ENCODE data around the gene CUL7. TPM values are rescaled to one million over a fixed set of nuclear protein-coding genes. Genes with fewer than 3 reads are reported as not detected.
A peak's percentile ranks its signal among the peaks of the same experiment; 100 is the strongest.
"Not testable (repeated sequence)": the region's sequence is repeated elsewhere in the genome, so short reads cannot be mapped to it uniquely, and the experiment has no call there.

Gene CUL7
- total RNA-seq, 1 experiment from 2014 or later, result 16.5 TPM

DNA sequence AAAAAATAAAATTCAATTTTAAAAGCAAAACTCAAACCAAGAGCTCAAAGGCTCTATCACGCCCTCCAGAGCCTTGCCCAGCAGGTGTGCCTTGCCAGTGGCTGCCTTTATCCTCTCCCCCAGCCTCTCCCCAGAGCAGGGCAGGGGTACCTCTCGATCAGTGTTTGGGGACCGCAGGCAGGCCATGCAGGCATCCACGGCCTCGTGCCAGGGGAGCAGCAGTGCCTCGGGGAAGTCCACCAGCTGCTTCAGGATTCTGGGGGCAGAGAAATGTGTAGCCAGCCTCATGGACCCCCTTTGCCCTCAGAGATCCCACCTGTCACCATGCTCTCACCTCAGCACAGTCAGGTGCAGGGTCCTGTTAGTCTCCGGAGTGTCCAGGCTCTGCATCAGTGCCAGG lies 5.7 kb downstream of the CUL7 start:
- no peak for DNase-seq (ENCODE audit: low read depth)

DNA sequence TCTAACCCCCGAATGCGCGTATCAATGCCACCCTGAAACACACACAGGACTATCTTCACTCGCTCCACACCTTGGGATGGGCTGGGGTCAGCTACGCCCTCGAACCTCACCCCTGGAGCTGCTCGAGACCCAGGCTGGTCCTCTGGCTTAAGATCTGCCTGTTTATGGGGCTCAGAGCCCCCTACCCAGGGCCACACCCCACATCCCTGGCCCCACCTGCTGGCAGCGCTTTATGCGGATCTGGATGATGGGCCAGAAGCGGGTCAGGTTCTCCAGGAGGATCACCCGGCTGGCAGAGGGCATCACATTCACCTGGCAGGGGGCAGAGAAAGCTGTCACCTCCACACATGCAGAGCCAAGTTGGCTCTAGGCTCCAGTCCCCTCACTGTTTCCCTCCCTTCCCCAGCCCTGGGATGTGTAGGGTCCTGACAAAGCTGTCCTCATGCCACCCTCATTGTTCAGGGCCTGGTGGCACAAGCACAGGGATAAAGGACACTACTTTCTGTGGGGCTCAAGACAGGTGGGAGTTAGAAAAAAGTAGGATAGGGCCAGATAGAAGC lies 8.2 kb downstream of the CUL7 start:
- no peak for DNase-seq (ENCODE audit: low read depth)

DNA sequence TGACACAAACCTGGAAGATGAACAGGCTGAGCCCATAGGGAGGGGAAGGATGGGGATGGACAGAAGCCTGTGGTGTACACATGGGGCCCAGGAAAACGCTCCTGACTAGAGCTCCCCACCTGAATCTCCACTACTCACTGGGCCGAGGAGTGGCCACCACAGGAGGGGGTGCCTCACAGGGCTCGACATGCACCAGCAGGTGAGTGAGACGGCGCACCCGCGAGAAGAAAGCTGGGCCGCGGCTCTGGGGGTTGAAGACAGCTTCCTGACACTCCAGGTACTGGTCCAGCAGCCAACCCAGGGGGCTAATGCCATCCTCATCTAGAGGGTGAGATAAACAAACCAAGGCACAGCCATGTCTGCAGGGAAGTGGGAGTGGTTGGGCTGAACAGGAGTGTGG lies 10.3 kb downstream of the CUL7 start:
- no peak for DNase-seq (ENCODE audit: low read depth)

DNA sequence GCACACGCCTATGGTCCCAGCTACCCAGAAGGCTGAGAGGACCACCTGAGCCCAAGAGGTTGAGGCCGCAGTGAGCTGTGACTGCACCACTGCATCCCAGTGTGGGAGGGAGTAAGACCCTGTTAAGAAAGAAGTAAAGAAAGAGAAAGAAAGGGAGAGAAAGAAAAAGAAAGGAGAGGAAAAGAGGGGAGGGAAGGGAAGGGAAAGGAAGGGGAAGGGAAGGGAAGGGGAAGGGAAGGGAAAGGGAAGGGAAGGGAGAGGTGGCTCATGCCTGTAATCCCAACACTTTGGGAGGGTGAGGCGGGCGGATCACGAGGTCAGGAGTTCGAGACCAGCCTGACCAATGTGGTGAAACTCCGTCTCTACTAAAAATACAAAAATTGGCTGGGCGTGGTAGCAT lies 12.2 kb downstream of the CUL7 start:
- not testable (repeated sequence) for DNase-seq (ENCODE audit: low read depth)

DNA sequence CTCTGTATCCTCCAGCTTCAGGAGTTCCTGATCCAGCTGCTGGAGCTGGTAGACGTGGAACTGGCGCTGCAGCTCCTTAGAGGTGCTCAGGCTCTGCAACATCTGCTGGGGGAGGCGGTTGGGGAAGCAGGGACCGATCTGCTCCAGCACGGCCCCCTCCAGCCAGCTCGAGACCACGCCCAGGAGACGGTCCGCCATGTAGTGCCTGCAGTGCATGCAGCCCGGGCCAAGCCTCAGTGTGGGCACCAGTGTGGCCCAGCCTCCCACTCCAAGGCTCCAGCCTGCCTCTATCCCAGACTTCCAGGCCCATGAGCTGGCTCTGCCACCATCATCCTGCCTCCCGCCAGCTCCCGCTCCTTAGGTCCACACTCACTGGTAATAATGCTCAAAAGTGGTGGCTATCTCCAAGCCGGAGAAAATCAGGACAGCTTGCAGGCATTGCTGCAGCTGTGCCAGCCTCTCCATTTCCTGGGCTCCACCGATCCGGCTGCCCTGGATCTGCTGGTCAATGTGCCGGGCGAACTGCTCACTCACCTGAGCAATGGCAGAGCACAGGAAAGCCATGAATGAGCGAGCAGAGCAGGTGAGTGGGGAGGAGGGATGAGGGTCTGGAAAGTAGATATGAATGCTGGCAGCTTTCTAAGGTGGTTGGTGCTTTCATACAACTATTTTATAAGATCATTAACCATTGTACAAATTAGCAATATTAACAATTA lies 13.0 kb downstream of the CUL7 start:
- DNase-seq (ENCODE audit: low read depth), result no peak

DNA sequence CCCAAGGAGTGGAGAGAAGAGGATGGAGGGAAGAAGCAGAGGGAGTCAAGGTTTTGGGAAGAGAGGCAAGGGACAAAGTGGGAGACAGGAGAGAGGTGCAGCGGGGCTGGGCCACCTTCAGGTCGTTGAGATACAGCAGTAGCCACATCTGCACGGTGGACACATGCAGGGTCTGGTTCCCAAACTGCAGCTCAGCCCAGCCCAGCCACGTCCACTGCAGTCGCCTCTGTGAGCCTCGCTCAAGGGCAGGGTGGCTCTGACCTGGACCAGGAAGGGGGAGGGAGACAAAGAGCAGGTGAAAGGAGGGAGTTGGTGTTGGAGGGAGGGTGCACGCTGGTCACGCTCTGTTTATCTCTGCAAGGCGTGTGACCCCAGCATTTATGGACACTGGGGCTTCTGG lies 14.9 kb downstream of the CUL7 start:
- DNase-seq (ENCODE audit: low read depth), result no peak

DNA sequence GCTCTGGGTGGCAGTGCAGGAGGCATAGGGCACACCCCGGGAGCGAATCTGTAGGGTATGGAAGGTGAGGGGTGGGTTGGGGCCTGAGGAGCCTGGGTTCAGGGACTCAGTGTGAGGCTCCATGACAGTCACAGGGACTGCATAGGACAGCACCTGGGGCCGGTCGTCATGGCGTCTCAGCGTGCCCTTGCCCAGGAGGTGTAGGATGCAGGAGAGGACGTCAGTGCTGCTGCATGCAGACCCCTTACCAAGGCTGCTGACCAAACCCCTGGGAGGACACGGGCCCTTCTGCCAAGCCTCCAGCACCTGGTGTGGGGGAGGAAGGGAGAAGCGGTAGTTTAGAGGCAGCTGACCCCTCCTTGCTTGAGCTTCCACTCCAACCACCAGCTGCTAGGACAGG lies 15.9 kb downstream of the CUL7 start:
- DNase-seq (ENCODE audit: low read depth), result no peak

DNA sequence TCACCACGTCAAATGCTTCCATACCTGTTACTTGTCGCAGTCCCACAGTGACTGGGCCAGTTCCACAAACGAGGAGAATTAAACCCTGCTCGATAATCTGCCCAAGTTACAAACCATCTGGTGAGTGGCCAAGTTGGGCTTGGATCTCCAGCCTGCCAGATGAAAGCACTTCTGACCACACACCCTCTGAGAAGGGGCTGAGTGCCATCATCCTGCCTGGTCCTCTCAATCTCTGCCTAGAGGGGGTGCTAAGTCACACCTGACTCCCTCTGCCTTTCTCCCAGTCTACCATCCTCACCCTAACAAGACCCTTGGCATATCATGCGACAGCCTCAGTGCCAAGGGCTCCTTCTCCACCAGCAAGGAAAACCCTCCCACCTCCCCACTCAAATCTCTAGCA lies 16.5 kb downstream of the CUL7 start:
- DNase-seq (ENCODE audit: low read depth), result no peak

DNA sequence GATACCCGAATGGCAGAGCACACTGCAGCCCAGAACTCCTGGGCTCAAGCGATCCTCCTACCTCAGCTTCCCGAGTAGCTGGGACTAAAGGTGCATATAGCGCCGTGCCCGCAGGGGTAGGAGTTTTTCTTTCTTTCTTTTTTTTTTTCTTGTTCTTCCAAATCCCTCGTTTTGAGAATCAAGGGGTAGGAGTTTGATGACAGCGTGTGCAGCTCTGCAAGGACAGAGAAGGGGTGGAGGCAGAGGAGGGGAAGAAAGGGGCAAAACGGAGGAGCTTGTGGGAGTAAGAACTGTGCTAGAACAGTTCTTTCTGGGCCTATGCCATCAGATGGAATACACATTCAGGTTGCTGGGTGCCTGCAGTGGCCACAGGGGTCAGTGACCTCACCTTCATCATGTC lies 16.9 kb downstream of the CUL7 start:
- no peak for DNase-seq (ENCODE audit: low read depth)

DNA sequence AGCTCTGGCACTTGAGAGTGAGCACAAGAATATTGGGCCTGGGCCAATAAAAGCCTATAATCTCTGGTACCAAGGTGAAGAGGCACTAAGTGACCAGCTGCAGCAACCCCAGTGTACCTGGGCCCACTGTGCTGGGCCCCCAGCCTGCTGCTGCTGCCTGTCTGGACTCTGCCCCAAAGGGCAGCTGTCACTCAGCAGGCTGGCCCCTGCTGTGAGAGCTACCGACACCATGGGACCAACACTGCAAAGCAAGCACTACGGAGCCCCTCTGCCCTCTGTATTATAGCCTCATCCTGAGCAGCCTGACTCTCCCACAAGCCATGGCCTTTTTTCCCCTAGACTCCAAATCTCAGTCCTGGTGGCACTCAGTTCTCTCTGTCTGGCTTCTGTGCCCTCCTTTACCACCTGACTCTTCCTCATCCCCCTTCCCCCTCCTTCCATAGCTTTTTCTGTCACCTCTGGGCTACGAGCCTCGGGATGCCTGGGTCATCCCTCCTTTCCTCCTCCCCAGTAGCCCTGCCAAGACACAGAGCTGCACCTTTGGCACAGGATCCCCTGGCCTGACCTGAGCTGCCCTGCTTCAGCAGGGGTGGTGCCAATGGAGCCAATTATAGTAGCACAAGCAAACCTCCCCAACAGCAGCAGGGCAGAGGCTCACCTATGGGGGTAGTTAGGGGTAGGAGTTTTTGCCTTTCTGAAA lies 18.0 kb downstream of the CUL7 start:
- DNase-seq (ENCODE audit: low read depth), result no peak

DNA sequence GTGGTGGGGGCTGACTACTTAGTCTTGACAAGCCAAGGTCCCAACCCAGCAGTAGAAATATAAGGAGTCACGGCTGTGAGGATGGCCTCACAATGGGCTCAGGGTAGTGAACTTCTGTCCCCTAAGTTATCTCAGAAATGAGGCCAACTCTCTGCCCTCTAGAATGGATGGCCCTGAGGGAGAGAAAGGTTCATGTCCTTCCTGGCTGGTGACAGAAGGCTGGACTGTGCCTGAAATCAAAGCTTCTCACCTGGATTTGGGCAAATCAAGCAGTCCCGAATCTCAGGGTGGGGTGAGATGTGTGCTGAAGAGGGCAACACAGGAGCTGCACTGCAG lies 19.5 kb downstream of the CUL7 start:
- DNase-seq (ENCODE audit: low read depth), result no peak

DNA sequence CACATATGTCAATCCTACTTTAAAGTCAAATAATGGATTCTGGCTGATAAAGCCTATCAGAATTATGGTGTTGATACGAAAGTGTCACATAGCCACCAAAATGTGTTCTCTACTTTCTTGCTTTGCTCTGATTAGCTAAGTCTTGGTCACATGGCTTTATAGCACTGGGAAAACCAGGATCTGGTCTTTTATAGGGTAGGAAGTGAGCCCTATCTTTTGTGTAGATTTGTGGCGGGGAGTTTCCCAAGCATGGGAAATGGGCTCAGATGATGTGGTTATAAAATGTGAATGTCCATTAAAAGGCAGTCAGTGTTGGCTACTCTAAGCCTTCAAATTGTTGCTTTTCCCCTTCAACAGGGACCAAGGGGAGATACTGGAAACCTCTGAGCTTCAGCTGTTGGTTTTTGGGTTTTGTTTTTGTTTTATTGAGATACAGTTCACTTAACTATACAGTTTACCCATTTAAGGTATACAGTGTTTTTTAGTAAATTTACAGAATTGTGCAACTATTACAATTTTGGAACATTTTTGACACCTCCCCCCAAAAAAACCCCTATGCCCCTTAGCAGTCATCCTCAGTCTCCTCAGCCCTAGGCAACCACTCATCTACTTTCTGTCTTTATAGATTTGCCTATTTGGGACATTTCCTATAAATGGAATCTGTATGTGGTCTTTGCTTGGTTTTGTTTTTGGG lies 20.0 kb downstream of the CUL7 start:
- DNase-seq (ENCODE audit: low read depth), result no peak

DNA sequence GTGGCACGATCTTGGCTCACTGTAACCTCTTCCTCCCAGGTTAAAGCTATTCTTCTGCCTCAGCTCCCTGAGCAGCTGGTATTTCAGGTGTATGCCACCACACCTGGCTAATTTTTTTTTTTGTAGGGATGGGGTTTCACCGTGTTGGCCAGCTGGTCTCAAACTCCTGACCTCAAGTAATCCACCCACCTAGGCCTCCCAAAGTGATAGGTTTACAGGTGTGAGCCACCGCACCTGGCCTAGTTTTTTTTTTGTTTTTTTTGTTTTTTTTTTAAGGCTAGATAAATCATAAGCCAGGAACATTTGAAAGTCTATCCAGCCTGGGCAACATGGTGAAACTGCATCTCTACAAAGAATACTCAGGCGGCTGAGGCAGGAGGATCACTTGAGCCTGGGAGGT lies 21.3 kb downstream of the CUL7 start:
- no peak for DNase-seq (ENCODE audit: low read depth)

DNA sequence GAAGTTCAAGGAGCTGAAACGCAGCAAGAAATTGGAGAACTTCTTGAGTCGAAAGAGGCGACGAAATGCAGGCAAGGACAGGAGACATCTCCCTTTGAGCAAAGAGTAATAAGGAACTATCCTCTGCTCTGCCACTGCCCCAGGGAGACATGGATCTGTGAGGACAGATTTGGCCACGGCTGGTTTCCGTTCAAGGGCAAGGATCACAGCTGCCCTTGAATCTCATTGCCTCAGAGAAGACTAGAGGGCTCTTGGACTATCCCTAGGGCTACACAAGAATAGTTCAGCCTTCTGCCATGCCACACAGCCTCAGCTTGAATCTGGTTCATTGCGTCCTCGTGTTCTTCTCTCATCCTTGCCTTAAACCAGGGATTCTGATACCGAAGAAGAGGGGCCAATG lies 24.5 kb downstream of the CUL7 start:
- no peak for DNase-seq (ENCODE audit: low read depth)

DNA sequence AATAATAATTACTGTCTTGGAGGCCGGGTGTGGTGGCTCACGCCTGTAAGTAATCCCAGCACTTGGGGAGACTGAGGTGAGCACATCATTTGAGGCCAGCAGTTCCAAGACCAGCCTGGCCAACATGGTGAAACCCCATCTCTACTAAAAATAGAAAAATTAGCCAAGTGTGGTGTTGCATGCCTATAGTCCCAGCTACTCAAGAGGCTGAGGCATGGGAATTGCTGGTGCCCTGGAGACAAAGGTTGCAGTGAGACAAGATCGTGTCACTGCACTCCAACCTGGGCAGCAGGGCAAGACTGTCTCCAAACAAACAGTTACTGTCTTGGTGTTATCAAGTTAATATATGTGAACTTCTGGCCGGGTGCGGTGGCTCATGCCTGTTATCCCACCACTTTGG lies 27.3 kb downstream of the CUL7 start:
- no peak for DNase-seq (ENCODE audit: low read depth)

DNA sequence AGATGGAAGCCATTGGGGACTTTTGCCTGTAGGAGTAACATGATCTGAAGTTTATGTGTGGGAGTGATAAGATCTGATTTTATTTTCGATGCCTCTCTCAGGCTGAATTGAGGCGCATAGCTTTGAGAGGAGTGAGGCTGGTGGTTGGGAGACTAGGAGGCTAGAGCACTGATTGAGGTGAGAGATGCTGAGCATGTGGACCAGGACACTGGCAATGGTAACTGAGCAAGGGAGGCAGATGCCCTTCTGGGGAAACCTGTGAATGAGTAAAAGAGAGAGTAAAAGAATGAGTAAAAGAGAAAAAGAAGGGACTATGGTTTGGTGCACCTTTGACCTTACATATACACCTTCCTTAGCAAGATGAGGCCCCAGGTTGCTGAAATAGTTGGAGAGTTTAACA lies 29.2 kb downstream of the CUL7 start:
- no peak for DNase-seq (ENCODE audit: low read depth)

DNA sequence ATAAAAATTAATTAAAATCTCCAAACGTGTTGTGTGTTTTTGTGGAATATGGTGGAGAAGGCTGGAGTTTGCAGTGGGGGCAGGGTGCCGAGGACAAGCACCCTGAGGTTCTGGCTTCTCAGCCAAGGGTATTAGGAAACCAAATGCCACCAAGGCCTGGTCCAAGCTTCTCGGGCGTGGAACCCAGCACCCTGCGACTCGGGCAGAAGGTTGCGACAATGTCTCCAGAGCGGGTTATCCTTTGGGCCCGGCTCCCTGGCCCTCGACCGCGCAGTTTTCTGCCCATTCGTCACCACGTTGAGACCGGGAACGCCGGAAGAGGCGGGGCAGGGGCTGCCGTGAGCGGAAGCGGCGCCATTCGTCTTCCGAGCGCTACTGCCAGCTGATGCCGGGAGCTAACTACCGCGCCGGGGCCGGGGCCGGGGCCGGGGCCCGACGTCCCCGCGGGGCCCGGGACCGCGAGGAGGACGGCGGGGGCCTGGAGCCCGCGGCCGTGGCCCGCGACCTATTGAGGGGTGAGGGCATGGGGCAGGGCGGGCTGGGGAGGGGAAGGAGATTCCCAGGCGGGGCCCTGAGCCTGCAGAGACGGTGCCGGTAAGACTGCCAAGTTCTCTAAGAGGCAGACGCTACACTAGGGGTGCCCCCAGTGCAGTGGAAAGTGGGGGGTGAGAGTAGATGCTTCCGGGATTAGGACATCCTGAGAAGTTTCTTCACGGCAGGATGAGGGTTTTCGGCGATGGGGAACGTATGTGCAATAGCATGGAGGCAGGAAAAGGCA lies 32.2 kb downstream of the CUL7 start, which contains the start of gene RRP36:
Gene RRP36 (plus strand): TSS at position 354 of the 778 bp plus-strand sequence. CDS start 32 bp downstream, at position 386.
- DNase-seq (ENCODE audit: low read depth), result peak; percentile 72

DNA sequence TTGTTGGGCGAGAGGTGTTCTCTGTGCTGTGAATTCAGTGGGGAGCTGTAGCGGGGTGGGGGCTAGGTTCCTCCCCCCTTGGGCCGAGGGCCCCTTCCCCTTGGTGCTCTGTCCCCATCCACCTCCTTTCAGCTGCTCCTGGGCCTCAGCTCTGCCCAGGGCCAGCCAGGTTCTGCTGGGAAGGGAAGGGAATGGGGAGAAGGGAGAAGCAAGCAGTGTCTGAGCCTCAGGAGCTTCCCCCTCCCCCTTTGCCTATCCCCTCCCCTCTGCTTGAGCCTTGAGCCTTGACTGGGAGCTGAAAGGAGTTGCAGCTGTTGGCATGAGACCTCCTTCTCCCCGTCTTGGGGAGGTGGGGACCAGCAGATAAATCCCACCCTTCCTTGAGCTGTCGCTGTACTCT lies 32.8 kb downstream of the CUL7 start:
- DNase-seq (ENCODE audit: low read depth), result peak; percentile 29

DNA sequence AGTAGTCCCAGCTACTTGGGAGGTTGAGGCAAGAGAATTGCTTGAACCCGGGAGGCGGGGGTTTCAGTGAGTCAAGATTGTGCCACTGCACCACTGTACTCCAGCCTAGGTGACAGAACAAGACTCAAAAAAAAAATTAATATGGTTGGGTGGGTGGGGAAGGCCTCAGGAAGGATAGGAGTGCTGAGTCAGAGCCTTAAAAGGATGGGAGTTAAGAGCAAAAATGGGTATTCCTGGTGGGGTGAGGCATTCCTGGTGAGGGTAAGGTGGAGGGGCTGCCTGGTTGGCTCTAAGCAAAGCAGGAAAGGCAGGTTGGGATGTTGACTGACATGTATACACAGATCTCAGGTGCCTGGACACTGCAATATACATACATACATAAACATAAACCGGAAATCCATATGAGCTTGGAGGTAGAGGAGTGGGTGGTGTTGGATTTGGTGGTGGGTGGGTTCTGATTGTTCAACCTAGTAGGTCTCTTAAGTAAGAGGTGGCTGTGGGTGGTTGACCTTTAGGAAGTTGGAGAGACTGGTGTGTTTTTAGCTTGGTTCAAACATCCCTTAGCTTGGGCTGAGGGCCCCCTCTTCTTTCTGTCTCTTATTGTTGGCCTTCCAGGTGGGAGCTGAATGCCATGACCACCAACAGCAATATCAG lies 33.5 kb downstream of the CUL7 start:
- DNase-seq (ENCODE audit: low read depth), result no peak

DNA sequence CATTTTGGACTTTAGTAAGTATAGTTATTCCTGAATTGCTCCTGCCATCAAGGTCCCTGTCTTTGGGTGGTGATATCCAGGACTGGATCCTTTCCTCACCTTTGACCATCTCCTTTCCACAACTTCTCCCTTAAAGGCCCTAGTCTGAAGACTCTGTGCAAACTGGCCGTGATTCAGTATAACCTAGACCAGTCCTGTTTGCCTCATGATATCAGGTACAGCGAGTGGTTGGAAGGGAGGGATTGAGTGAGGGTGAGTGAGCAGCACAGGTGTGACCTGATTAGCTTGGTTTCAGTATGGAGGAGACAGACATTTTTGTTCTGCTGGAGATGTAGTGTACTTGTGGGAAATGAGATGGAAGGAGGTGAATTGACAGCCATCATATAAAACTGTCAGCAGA lies 34.5 kb downstream of the CUL7 start:
- DNase-seq (ENCODE audit: low read depth), result no peak

DNA sequence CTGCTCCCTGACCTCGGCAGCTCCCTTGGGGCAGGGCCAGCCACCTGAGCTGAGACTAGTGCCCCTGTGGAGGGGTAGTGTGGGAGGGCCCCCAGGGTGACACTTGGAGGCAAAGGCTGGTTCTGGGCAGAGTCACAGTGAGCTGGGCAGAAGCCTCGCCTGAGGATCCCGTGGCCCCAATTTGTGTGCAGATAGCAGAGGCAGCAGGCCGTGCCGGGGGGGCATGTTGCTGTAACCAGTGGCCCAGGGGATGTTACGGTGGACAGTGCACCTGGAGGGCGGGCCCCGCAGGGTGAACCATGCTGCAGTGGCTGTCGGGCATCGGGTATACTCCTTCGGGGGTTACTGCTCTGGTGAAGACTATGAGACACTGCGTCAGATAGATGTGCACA lies 36.7 kb downstream of the CUL7 start:
- DNase-seq (ENCODE audit: low read depth), result no peak

All from RPMI7951 (cell line).